ENCODE results near the gene KANSL1.
"Not testable (repeated sequence)": the region's sequence is repeated elsewhere in the genome, so short reads cannot be mapped to it uniquely, and the experiment has no call there.

The KANSL1 gene

DNA sequence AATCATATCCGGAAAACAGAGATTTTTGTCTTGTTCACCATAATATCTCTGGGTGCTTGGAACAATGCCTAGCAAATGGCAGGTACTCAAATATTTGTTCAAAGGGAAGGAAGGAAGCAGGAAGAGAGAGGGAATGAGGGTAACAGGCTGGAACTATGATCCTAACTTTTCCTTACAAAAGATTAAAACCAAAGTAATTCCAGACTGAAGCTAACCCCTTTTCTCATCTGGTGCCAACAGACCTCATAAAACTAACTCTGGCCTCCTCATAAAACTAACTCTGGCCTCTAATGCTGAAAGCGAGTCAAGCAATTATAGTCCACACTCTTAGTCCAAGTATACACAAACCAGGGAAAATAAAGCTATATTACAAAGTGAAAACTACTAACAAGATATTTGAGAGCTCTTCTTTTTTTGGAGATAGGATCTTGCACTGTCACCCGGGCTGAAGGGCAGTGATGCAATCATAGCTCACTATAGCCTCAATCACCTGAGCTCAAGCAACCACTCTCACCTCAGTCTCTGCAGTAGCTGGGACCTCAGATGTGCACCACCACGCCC lies 84.6 kb downstream of the KANSL1 start:
- no peak for DNase-seq

DNA sequence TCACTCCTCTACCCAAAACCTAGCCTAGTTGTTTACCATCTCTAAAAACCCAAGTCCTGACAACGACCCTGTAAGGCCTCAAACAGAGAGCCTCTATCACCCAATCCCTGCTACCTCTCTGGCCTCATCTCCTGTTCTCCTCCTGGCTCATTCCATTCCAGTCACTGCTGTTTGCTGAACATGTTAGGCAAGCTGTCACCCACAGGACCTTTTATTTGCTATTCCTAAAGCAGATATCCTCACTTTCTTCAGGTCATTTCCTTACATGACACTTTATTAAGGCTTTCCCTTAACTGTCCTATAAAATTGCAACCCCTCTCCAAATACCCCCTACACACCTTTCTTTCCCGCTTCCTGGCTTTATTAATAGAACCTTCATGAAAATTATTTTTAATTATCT lies 85.1 kb downstream of the KANSL1 start:
- DNase-seq, result no peak

GRCh38 chr17:46106966-46107644 lies 86.1 kb downstream of the KANSL1 start:
- DNase-seq, result no peak

GRCh38 chr17:46102806-46103205 lies 90.4 kb downstream of the KANSL1 start:
- DNase-seq, result not testable (repeated sequence)

DNA sequence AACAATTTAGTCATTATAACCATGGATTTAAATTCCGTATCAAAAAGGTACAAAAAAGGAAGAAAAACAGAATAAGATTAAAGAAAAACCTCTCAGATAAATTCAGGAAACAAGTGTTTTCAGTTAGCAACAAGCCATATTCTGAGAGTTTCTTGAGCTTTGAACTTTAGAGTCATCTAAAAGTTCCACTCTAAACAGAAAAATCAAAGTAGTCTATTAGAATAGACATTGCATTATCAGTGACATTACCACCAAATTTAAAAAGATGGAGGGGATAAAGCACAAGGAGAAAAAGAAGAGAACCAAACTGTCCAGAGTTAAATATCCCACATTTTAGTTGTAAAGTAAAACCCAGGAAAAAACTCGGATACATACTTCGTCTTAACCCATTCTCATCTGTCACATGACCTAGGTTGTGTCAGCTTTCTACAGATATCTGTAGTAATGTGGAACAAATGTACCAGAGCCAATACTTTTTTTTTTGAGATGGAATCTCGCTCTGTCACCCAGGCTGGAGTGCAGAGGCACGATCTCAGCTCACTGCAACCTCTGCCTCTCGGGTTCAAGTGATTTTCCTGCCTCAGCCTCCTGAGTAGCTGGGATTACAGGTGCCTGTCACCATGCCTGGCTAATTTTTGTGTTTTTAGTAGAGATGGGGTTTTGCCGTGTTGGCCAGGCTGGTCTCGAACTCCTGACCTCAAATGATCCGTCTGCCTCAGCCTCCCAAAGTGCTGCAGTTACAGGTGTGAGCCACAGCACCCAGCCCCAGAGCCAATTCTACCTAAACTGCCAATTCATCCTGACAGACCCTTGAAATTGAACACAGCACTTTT lies 91.2 kb downstream of the KANSL1 start:
- DNase-seq, result not testable (repeated sequence)

DNA sequence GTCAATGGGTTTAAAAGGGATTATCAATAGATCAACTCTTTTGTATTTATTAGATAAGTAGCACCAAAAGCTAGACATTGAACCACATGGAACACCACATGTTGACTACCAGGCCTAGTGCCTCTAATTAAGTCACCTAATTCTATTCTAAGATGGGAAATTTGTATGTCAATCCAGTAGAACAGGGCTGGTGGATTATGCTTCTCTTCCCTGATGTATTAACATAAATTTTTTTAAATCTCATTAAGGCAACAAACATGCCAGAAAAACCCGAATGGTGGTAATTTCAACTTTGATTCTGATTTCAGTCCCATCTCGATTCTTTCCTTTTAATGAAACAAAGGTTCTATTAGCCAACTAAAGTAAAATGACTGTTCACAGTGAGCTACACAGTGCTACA lies 92.6 kb downstream of the KANSL1 start:
- DNase-seq, result no peak

GRCh38 chr17:46099865-46100264 lies 93.4 kb downstream of the KANSL1 start:
- no peak for DNase-seq

- DNase-seq, result no peak
Observed at GRCh38 chr17:46097497-46097896, 95.7 kb downstream of the KANSL1 start.

GRCh38 chr17:46092991-46093390 lies 100.2 kb downstream of the KANSL1 start:
- no peak for DNase-seq

DNA sequence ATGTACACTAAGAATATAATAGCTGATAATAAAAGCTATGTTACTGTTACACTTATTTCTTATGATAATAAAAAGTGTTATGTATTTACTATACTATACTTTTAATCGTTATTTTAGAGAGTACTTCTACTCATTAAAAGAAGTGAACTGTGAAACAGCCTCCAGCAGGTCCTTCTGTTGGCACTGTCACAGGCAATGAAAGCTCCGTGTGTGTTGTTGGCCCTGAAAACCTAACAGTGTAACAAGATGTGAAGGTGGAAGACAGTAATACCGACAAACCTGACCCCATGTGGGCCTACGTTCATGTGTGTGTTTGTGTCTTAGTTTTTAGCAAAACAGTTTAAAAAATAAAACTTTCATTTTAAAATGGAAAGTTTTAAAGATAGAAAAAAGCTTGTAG lies 102.4 kb downstream of the KANSL1 start:
- no peak for DNase-seq

GRCh38 chr17:46089389-46089965 lies 103.8 kb downstream of the KANSL1 start:
- DNase-seq, result no peak

DNA sequence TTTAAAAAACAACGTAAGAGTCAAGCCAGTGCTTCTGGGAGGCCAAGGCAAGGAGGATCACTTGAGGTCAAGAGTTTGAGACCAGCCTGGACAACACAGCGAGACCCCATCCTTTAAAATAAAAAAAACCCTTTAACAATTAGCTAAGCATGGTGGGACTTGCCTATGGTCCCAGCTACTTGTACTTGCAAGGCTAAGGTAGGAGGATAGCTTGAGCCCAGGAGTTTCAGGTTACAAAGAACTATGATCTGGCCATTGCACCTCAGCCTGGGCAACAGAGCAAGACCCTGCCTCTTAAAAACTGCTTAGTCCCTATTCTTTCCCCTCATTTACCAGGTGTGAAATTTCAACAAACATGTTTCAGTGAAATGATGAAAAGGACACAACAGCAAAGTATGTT lies 104.6 kb downstream of the KANSL1 start:
- DNase-seq, result no peak

GRCh38 chr17:46087871-46088270 lies 105.4 kb downstream of the KANSL1 start:
- not testable (repeated sequence) for DNase-seq

DNA sequence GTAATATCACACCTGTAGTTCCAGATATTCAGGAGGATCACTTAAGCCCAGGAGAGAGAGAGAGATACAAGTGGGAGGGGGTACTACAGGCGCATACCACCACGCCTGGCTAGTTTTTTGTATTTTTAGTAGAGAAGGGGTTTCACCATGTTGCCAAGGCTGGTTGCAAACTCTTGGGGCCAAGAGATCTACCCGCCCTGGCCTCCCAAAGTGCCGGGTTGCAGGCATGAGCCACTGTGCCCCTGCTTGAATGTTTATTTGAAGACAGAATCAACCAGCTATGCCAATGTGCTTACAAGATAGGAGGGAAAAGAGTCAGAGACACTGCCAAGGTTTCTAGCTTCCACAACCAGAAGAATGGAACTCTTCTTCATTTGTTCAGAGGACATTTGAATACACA lies 106.4 kb downstream of the KANSL1 start:
- no peak for DNase-seq

DNA sequence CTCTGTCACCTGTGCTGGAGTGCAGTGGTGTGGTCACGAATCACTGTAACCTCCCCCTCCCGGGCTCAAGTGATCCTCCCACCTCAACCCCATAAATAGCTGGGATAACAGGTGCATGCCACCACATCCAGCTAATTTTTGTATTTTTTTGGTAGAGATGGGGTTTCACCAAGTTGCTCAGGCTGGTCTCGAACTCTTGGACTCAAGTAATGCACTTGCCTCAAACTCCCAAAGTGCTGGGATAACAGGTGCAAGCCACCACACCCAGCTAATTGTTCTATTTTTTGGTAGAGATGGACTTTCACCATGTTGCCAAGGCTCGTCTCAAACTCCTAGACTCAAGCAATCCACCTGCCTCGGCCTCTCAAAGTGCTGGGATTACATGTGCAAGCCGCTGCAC lies 107.7 kb downstream of the KANSL1 start:
- DNase-seq, result no peak

- DNase-seq, result no peak
Observed at GRCh38 chr17:46082257-46082656, 111.0 kb downstream of the KANSL1 start.

- DNase-seq, result no peak
Observed at GRCh38 chr17:46081018-46081320, 112.3 kb downstream of the KANSL1 start.

- no peak for DNase-seq
Observed at GRCh38 chr17:46080118-46081017, 112.9 kb downstream of the KANSL1 start.

DNA sequence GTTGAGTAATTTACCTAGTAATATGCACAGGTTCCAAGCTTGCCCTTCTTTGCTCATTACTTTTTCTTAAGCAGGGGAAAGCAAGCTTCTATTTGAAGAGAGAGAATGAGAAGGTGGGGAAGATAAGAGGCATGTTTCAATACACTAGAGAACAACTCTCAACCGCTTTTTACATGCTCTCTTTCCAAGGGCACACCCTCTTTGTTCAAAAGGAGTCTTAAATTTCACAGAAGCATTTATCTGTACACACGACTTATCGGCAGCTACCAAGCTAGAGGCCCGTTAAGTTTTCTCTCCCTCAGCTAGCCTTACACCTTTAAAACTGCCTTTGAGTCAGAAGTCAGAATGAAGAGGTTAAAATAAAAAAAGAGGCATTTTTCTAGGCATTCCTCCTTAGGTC lies 114.6 kb downstream of the KANSL1 start:
- DNase-seq, result no peak

DNA sequence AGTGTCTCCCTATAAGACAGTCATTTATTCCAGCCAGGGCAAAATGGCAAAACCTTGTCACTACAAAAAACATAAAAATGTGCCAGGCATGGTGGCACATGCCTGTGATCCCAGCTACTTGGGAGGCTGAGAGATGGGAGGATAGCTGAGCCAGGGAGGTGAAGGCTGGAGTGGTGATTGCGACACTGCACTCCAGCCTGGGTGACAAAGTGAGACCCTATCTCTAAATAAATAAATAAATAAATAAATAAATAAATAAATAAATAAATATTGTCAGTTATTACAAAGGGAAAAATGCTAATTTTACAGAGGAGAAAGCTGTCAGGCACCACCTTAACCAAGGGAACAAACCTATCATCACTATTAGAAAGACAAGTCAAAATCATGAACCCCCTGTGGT lies 118.7 kb downstream of the KANSL1 start:
- DNase-seq, result no peak

- DNase-seq, result no peak
Observed at GRCh38 chr17:46072998-46073397, 120.2 kb downstream of the KANSL1 start.

DNA sequence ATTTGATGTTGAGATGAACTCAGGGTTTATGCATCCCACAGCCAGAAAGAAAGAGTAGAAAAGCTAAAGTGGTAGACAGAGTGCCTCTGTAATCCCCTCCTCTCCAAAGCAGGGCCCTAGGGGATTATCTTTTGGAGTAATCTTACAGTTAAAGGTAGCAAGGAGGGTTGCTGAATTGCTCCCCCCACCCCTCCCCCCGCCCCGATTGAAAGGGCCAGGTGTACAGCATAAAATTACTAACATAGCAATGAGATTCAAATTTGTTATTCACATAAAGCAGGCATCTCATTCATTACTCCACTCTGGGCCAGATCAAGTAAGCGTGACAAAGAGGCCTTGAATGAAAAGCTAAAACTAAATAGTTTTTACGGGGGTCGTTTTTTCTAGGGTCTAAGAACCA lies 121.4 kb downstream of the KANSL1 start:
- DNase-seq, result no peak

- no peak for DNase-seq
Observed at GRCh38 chr17:46064460-46064859, 128.8 kb downstream of the KANSL1 start.

Data from activated CD4-positive, alpha-beta T cell treated with anti-CD3 and anti-CD28 coated beads, Interleukin-2, amount 50 U/mL, for 48 hours (primary cell).